NCI-H446 treated with DMSO at 0.1 percent for 48 hours (cell line): ENCODE data around the gene ZNF343.
"Not testable (repeated sequence)": the region's sequence is repeated elsewhere in the genome, so short reads cannot be mapped to it uniquely, and the experiment has no call there.

Experiments
- DNase-seq: peaks from one replicate; lab custom pipeline; 2025; lab: John Stamatoyannopoulos, UW

ZNF343 gene

GRCh38 chr20:2521369-2522305 is 12.9 kb upstream of the ZNF343 start:
- DNase-seq: no peak

DNA sequence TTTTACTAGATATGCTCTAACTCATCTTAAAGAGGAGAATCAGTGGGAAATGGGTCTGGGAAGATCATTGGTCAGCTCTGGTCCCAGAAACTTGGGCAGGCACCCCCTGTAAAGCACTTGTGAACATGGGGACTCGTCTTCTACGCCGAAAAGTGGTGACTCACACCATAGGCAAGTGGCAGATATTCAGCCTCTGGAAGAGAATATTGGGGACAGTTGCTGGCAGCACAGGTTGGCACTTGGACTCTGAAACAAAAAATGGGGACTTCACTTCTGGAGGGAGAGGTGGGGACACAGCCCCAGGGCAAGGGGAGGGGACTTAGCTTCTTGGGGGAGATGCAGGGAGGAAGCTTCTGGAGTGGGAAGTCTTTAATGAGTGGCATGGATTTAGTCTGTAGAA is 11.9 kb upstream of the ZNF343 start:
- no peak for DNase-seq

DNA sequence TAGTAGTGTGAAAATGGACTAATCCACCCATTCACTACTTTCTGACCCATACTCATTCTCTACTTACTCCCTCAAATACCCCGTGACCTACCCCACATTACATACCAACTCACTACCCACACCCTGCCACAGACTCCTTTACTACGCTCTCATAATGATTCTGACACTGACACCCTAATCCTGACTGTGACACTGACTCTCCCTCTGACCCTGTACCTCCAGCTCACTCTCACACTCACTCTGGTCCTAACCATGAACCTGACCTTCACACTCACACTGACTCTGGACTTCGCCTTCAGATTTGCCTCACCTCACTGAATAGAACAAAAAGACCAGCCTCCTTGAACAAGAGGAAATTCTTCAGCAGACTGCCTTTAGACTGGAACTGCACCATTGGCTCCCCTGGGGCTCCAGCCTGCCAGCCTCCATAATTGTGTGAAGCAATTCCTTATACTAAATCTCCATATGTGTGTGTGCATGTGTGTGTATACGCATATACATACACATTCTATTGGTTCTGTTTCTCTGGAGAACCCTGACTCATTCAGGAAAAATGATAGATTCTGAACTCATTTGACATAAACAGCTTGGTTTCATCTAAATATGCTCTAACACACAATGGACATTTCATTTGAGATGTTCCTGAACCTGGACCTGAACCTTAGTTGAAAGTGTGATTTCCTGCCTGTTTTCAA is 10.5 kb upstream of the ZNF343 start:
- DNase-seq: no peak

- no peak for DNase-seq
Observed at GRCh38 chr20:2518558-2518957, 9.8 kb upstream of the ZNF343 start.

DNA sequence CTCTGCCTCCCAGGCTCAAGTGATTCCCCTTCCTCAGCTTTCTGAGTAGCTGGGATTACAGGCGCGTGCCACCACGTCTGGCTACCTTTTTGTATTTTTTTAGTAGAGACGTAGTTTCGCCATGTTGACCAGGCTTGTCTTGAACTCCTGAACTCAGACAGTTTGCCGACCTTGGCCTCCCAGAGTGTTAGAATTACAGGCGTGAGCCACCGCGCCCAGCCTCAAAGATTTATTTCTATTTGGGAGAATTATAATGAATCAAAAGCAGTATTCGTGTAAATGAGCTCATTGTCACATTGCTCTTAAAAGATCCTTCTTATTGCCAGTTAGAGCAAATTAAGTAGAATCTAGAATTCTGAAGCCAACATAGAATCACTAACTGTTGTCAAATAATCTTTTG is 9.4 kb upstream of the ZNF343 start:
- no peak for DNase-seq

- DNase-seq: no peak
Observed at GRCh38 chr20:2516399-2516798, 7.7 kb upstream of the ZNF343 start.

GRCh38 chr20:2515203-2515602 is 6.5 kb upstream of the ZNF343 start:
- DNase-seq: no peak

DNA sequence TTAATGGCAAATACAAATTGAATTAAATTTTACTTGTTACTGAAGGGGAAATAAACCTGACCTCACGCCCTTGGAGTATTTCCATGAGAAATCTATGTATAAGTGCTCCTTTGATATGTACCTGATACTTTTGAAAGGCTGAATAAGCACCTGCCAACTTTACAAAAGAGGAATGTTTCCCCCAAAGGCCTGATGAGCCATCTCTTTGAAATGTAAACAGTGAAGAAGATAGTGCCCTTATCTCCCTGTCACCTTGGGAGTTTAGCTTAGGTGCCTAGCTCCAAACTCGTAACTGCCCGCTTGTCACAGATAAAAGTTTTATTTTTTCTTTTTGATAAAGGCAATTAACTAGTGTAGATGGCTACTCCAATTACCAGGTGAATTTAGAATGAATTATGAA is 1.1 kb upstream of the ZNF343 start:
- no peak for DNase-seq

DNA sequence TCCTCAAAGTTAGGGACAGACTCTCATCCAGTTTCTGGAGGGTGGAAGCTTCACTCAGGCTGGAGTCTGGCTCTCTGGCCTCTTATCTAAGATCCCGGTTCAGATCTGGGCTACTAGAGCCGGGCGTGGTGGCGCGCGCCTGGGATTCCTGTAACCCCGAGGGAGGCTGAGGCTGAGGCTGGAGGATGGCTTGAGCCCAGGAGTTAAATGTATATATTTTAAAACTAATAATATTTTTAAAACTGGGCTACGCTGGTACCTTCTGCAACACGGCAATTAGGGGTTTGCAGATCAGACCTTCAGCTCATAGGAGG is 710 bp upstream of the ZNF343 start:
- DNase-seq: no peak

DNA sequence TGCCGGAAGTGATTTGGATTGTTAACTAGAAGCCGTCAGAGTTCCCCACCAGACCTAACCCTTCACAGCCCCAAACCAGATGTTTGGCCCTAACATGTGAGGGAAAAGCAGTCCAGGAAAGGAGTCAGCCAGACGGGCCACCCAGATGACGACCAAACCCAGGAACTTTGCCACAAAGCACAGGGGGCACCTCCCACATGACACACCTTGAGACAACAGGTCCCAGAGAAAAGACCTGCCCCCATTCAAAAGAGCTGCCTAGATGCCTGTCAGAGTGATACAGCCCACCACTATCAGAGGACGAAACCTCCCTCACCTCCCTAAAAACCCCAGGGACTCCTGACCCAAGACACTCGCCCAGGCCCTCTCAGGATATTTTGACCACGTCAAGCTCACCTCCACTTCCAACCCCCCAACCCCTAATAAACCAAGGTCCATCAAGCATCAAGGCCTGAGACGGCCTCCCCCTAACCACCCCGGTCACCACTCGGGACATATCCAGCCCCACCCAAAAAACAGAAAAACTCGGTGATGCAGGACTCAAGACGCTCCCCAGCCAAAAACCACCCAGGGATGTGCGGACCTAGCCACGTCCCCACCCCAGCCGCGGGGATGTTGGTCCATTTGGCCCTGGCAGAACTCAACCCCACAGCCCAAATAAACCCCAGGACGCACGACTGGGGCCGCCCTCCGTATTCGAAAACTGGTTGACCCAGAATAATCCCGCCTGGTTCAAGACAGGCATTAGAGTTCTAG is 662 bp downstream of the ZNF343 start:
- no peak for DNase-seq

GRCh38 chr20:2507464-2507863 is 1.3 kb downstream of the ZNF343 start:
- DNase-seq: no peak

DNA sequence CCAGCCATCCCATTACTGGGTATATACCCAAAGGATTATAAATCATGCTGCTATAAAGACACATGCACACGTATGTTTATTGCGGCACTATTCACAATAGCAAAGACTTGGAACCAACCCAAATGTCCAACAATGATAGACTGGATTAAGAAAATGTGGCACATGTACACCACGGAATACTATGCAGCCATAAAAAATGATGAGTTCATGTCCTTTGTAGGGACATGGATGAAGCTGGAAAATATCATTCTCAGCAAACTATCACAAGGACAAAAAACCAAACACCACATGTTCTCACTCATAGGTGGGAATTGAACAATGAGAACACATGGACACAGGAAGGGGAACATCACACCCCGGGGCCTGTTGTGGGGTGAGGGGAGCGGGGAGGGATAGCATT is 2.3 kb downstream of the ZNF343 start:
- DNase-seq: not testable (repeated sequence)

DNA sequence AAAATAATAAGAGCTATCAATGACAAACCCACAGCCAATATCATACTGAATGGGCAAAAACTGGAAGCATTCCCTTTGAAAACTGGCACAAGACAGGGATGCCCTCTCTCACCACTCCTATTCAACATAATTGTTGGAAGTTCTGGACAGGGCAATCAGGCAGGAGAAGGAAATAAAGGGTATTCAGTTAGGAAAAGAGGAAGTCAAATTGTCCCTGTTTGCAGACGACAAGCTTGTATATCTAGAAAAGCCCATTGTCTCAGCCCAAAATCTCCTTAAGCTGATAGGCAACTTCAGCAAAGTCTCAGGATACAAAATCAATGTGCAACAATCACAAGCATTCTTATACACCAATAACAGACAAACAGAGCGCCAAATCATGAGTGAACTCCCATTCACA is 3.9 kb downstream of the ZNF343 start:
- DNase-seq: not testable (repeated sequence)

- not testable (repeated sequence) for DNase-seq
Observed at GRCh38 chr20:2502808-2503384, 5.8 kb downstream of the ZNF343 start.

- DNase-seq: no peak
Observed at GRCh38 chr20:2485661-2486060, 23.1 kb downstream of the ZNF343 start.

DNA sequence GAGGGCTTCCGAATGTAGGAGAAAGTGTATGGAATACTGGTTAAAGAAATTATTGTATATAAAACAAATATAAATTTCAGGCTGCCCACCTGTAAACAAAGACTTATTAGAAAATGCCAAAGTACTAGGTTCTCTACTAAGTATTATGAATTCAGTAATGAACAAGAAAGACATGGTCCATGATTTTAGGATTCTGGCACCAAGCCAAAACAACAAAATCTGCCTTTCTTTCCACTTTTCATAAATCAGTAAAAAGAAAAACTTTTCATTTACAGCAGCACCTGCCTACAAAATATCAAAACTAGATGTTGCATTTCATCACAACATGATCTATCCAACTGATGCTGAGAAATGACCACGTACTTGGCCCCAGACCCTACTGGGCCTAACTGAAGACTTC is 23.6 kb downstream of the ZNF343 start:
- no peak for DNase-seq

- DNase-seq: no peak
Observed at GRCh38 chr20:2483504-2483903, 25.2 kb downstream of the ZNF343 start.

GRCh38 chr20:2480381-2480780 is 28.3 kb downstream of the ZNF343 start:
- DNase-seq: no peak

DNA sequence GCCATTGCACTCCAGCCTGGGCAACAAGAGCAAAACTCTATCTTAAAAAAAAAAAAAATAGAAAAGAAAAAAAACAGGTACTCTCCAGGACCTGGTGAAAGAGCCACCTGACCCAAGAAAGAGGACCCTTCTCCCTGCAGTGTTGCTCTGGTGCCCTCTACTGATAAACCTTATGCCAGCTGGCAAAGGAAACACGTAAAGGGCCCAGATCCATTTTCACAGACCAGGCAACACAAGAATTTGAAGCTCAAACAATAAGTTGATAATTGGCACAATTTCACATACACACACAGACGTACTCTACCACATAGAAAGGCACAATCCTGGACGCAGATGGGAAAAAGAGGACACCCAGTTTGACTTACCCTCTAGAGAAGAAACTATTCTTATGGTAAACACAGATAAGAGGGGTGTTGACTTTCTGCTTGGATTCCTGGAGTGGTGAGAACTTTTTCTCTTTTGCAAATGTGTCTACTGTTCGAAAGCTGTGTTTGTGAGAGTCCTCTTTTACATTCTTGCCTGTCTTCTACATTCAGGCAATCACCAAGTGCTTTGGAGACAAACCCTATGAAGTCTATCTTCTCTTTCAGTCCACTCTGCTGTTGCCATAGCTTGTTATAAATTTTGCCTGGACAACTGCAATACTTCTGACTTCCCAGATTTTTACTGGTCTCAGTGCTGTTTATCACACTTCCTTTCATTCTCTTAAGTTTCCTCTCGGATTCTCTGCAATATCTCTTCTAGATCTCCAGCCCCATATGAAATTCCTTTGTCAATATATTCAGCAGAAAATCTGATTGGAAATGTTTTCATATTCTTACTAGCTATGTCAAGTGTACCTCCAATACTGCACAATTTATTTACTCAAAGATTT is 31.7 kb downstream of the ZNF343 start:
- DNase-seq: no peak

- no peak for DNase-seq
Observed at GRCh38 chr20:2475850-2476741, 32.6 kb downstream of the ZNF343 start.
